OCI-LY3 (cell line): Measurements from ENCODE around the gene ZNF768.

Source experiments
- H2AFZ ChIP-seq: fragments of 200-600, 300-600 bp; shearing (Covaris generic); 2 replicates; pipeline ENCODE4 v1.6.0; 2014; ENCODE audit warnings: antibody characterized with exemption, low read depth, low read length
- H3K27ac ChIP-seq: fragments of 200-600, 300-600 bp; sonication (generic); 2 replicates; pipeline ENCODE4 v1.5.1; 2014; ENCODE audit warnings: mild to moderate bottlenecking, low read length, moderate library complexity, mixed read lengths
- H3K27me3 ChIP-seq: fragments of 200-600, 300-600 bp; sonication (generic); 2 replicates; pipeline ENCODE4 v1.6.1; 2014; ENCODE audit warnings: low read depth, low read length, mixed read lengths
- H3K36me3 ChIP-seq: fragments of 200-600, 300-600 bp; sonication (generic); replicated peaks from 2 replicates; pipeline ENCODE3; 2014; ENCODE audit warnings: low read depth, low read length, mixed read lengths
- H3K4me1 ChIP-seq: fragments of 300-600, 200-600 bp; sonication (generic); 2 replicates; pipeline ENCODE4 v1.6.1; 2014; ENCODE audit warnings: low read length, mixed read lengths
- H3K4me2 ChIP-seq: fragments of 200-600, 300-600 bp; sonication (generic); 2 replicates; pipeline ENCODE4 v1.6.1; 2014; ENCODE audit warnings: low read length, mixed read lengths
- H3K4me3 ChIP-seq: fragments of 300-600, 200-600 bp; sonication (generic); 2 replicates; pipeline ENCODE4 v1.5.1; 2014; ENCODE audit warnings: antibody characterized with exemption, mild to moderate bottlenecking, low read length, moderate library complexity
- H3K79me2 ChIP-seq: fragments of 300-600, 200-600 bp; shearing (Covaris generic); 2 replicates; pipeline ENCODE4 v1.6.1; 2014; ENCODE audit warnings: mild to moderate bottlenecking, low read length, mixed read lengths
- H3K9ac ChIP-seq: fragments of 300-600, 200-600 bp; shearing (Covaris generic); 2 replicates; pipeline ENCODE4 v1.6.0; 2014; ENCODE audit warnings: mild to moderate bottlenecking, low read length, moderate library complexity
- H3K9me3 ChIP-seq: fragments of 200-600, 300-600 bp; shearing (Covaris generic); 2 replicates; pipeline ENCODE4 v1.6.1; 2014; ENCODE audit warnings: low read length, mixed read lengths; ENCODE audit not compliant: insufficient read depth
- H4K20me1 ChIP-seq: fragments of 200-600, 300-600 bp; sonication (generic); 2 replicates; pipeline ENCODE4 v1.6.1; 2016; ENCODE audit warnings: low read length, mixed read lengths; ENCODE audit not compliant: insufficient read depth
- EZH2phosphoT487 ChIP-seq: fragments of 200-600 bp; shearing (Covaris generic); IDR thresholded peaks from 2 replicates; pipeline ENCODE4 v1.6.1; 2018; ENCODE audit warnings: antibody characterized with exemption, mixed run types, low read depth
- TF ChIP-seq, protein P1 (sequence below): fragments of 200-600, 300-600 bp; sonication (generic); IDR thresholded peaks from 2 replicates; pipeline ENCODE4 v1.5.1; 2014; ENCODE audit warnings: antibody characterized with exemption, low read length, low read depth

The ZNF768 gene

DNA sequence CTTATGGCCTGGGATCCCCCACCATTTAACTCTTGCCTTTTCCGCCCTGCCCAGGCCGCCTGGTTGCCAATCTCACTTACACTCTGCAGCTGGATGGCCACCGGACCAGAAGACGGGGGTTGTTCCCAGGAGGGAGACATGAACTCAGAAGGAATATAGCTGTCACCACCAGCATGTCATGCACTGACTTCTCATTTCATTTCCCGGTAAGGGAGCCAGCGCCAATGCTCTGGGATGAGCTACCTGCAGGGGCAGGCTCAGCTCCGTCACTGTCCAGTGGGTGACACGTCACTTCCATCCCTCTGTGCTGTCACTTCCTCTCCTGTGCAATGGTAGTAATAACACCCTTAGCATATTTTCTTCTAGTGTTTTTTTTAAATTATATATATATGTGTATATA lies 27.1 kb downstream of the ZNF768 start:
- Histone ChIP-seq H4K20me1 (no peaks in the 10 kb centered on the region), H3K4me3 (no peak overlapping the region), H3K36me3 (no peaks in the 10 kb centered on the region), H3K9me3 (no peaks in the 10 kb centered on the region), H3K4me1 (no peaks in the 10 kb centered on the region), H3K79me2 (no peaks in the 10 kb centered on the region), H2AFZ (no peak overlapping the region), H3K27me3 (no peaks in the 10 kb centered on the region), H3K4me2 (no peak overlapping the region), H3K9ac (no peak overlapping the region), H3K27ac (no peak overlapping the region)
- no peak for TF ChIP-seq EZH2phosphoT487
- TF ChIP-seq, protein P1, sequence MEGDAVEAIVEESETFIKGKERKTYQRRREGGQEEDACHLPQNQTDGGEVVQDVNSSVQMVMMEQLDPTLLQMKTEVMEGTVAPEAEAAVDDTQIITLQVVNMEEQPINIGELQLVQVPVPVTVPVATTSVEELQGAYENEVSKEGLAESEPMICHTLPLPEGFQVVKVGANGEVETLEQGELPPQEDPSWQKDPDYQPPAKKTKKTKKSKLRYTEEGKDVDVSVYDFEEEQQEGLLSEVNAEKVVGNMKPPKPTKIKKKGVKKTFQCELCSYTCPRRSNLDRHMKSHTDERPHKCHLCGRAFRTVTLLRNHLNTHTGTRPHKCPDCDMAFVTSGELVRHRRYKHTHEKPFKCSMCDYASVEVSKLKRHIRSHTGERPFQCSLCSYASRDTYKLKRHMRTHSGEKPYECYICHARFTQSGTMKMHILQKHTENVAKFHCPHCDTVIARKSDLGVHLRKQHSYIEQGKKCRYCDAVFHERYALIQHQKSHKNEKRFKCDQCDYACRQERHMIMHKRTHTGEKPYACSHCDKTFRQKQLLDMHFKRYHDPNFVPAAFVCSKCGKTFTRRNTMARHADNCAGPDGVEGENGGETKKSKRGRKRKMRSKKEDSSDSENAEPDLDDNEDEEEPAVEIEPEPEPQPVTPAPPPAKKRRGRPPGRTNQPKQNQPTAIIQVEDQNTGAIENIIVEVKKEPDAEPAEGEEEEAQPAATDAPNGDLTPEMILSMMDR: no peak

DNA sequence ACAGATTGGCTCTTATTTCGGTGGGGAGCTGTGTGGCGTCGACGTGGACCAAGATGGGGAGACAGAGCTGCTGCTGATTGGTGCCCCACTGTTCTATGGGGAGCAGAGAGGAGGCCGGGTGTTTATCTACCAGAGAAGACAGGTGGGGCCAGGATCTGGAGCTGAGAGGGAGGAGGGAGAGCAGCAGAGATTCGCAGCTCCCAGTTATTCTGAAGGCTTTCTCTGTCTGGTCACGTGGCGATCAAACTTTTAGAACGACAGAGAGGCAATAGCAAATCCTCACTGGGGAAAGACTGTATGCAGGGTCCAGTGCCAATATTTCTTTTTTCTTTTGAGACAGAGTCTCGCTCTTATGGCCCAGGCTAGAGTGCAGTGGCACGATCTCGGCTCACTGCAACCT lies 31.7 kb downstream of the ZNF768 start:
- no peak for TF ChIP-seq EZH2phosphoT487
- TF ChIP-seq, protein P1: no peak
- H3K9ac ChIP-seq: no peak overlapping the region
- H4K20me1 ChIP-seq: no peaks in the 10 kb centered on the region
- no peaks in the 10 kb centered on the region for H3K79me2 ChIP-seq
- no peak overlapping the region for H3K4me2 ChIP-seq
- H3K9me3 ChIP-seq: no peaks in the 10 kb centered on the region
- no peak overlapping the region for H3K27ac ChIP-seq
- H3K4me1 ChIP-seq: no peaks in the 10 kb centered on the region
- no peak overlapping the region for H3K4me3 ChIP-seq
- no peaks in the 10 kb centered on the region for H3K27me3 ChIP-seq
- H3K36me3 ChIP-seq: no peaks in the 10 kb centered on the region
- H2AFZ ChIP-seq: no peak overlapping the region

DNA sequence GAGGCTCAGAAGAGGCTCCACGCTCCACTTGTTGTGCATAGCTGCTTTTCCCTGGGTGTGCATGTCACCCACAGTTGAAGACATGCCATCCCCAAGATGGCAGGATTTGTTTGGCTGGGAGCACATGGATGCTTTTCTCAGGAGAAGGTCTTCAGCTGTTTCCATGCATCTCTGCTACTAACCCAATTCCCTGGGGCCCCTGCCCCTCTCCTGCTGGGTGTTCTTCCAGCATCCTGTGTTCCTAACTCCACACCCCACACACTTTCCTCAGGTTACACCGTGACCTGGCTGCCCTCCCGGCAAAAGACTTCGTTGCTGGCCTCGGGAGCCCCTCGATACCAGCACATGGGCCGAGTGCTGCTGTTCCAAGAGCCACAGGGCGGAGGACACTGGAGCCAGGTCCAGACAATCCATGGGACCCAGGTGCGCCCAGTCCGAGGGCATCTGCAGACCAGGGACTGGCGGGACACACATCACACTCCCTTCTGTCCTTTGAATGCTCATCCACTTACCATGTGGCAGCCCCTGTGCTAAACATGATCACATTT lies 32.4 kb downstream of the ZNF768 start:
- no peak overlapping the region for H3K9ac ChIP-seq
- TF ChIP-seq, protein P1: no peak
- no peak for TF ChIP-seq EZH2phosphoT487
- H3K36me3 ChIP-seq: peaks cover 1% of the 10 kb centered on the region
- no peak overlapping the region for H2AFZ ChIP-seq
- H3K4me2 ChIP-seq: no peak overlapping the region
- H3K79me2 ChIP-seq: no peaks in the 10 kb centered on the region
- H3K4me3 ChIP-seq: no peak overlapping the region
- no peak overlapping the region for H3K27ac ChIP-seq
- no peaks in the 10 kb centered on the region for H4K20me1 ChIP-seq
- H3K9me3 ChIP-seq: no peaks in the 10 kb centered on the region
- H3K4me1 ChIP-seq: no peaks in the 10 kb centered on the region
- H3K27me3 ChIP-seq: no peaks in the 10 kb centered on the region

DNA sequence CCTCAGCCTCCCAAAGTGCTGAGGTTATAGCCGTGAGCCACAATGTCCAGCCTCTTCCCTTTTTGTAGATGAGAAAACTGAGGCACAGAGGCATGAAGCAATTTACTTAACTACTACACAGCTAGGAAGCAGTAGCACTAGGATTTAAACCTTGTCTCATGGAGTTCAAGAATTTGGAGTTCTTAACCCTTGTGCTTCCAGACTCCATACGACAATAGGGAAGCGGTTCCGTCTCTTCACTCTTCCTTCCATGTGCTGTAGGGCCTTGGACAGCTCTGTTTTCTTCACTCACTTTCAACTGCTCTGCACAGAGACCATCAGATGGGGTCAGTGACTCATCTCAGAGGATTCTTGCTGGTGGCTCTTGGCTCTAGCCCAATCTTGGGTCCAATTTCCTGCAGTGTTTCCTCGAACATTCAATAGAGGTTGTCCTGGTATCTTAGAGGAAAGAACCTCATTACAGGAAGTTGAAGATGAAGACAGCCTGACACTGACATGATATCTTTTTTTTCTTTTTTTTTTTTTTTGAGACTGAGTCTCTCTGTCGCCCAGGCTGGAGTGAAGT lies 34.5 kb downstream of the ZNF768 start:
- peaks cover 4% of the 10 kb centered on the region for H3K4me1 ChIP-seq
- peaks cover 5% of the 10 kb centered on the region for H3K36me3 ChIP-seq
- no peak overlapping the region for H3K27ac ChIP-seq
- H3K9me3 ChIP-seq: no peaks in the 10 kb centered on the region
- no peak for TF ChIP-seq EZH2phosphoT487
- H4K20me1 ChIP-seq: no peaks in the 10 kb centered on the region
- no peak overlapping the region for H3K9ac ChIP-seq
- H3K4me3 ChIP-seq: no peak overlapping the region
- H3K4me2 ChIP-seq: no peak overlapping the region
- H3K79me2 ChIP-seq: no peaks in the 10 kb centered on the region
- no peaks in the 10 kb centered on the region for H3K27me3 ChIP-seq
- no peak overlapping the region for H2AFZ ChIP-seq
